Activated CD4-positive, alpha-beta T cell treated with anti-CD3 and anti-CD28 coated beads, Interleukin-2, amount 50 U/mL, for 4 hours (primary cell): ENCODE measurements around the gene PCBD2.
"Not testable (repeated sequence)": the region's sequence is repeated elsewhere in the genome, so short reads cannot be mapped to it uniquely, and the experiment has no call there.

Experiments used
- DNase-seq, 2 experiments: peaks; one replicate each; pipeline ENCODE4 v3.0.0-alpha.2; 2020

The PCBD2 gene

DNA sequence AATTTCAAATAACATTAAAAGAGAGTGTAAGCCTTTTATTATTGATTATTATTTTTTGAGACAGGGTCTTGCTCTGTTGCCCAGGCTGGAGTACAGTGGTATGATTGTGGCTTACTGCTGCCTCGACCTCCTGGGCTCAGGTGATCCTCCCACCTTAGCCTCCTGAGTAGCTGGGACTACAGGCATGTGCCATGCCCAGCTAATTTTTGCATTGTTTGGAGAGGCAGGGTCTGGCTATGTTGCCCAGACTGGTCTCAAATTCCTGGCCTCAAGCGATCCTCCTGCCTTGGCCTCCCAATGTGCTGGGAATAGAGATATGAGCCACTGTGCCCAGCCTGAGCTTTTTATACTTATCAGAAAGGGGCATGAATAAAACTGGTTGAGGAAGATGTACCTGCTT lies 5.8 kb downstream of the PCBD2 start:
- not testable (repeated sequence) for DNase-seq

DNA sequence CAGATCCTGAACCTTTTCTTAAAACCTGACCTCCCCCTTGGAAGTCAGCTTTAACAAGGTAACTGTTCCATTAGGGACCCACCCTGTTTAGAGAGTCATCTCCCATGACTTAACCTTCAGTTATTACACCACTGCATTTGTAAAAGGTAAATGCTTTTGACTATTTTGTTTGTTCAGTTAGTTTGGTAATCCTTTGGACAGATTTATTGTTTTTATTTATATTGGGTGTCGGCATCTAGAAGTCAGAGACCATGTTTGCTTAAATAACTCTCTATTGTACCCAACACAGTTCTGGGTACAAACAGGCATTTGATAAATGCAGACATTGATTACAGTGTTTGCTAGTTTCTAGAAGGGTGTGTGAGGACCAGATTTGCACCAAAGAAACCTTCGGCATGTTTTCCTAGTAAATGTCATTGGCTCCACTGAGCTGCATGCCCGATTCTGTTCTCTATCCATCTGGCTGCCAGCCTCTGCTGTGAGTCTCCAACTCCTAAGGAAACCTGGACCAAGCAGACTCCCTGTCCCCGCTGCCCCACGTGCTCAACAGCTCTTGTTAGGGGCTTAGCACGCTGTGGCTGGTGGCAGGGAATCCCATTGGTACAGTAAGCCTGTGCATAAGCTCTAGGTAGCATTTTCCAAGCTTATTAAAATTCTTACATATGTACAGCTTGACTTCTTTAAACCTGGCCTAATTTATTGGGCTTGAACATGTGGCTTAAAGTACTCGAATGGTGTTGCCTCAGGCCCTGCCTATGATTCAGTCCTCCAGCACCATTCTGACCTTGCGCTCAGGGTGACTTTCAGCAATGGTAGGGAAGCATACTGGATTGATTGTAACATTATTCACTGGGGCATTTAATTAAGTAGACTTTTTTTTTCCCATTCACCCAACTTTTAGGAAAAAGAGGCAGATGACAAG lies 6.6 kb downstream of the PCBD2 start:
- DNase-seq = no peak

DNA sequence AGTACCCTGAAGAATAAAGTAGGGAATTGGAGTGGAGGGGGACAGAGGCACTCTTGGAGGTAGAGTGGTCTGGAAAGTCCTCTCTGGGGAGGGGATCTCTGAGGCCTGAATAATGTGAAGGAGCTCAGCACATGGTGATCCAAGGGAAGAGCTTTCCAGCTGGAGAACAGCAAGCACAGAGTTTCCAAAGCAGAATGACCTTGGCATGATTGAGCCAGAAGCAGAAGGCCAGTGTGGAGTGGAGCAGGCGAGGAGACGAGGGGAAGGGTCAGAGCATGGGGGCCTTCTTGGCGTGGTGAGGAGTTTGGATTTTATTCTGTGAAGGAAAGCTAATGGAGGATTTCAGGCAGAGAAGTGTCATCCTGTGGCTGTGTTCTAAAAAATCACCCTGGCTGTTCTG lies 8.3 kb downstream of the PCBD2 start:
- DNase-seq = no peak

DNA sequence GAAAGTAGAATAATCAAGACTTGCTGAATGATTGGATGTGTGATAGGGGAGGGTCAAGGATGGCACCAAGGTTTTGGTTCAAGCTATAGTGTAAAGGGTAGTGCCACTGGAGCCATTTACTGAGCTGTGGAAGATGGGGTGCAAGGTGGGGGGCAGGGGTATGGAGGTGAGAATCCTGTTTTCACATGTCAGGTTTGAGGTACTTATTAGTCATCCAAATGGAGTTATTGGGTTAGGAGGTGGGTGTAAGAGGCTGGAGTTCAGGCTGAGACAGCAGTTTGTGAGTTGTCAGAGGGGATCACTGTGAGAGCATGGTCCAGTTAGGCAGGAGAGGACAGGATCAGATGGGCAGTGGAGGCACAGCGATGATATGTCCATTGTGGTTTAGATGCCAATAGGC lies 8.9 kb downstream of the PCBD2 start:
- no peak for DNase-seq

DNA sequence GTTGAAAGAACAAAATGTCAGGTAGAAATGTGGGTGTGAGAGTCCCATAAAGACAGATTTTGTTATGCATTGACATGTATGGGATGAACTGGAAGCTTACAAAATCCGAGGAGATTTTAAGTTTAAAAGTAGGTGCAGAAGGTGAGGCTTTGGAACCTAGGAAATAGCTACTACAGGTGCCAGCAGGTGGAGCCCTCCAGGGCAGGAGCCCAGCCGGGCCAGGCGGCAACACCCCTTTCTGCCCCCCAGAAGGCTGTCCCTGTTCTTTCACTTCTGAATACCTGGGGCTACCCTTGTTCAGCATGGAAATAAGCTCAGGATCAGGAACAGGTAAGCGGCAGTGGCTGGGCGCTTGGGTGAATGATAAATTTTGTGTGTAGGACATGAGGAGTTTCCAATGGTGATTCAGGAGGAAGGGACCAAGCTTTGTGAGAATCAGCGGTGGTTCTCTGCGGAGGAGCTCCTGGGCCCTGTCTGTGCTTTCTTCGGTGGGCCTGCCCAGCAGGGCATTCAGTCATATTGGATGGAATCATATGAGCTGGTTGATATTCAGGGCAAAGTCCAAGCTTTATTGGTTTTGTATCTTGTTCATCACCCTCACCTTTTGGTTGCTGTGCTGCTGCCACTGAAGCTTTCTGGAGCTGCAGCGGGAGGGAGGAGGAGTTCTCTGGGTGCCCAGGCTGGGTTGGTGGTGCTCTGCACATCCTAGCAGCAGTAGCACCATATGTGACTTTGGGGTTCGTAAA lies 12.3 kb downstream of the PCBD2 start:
- no peak for DNase-seq

DNA sequence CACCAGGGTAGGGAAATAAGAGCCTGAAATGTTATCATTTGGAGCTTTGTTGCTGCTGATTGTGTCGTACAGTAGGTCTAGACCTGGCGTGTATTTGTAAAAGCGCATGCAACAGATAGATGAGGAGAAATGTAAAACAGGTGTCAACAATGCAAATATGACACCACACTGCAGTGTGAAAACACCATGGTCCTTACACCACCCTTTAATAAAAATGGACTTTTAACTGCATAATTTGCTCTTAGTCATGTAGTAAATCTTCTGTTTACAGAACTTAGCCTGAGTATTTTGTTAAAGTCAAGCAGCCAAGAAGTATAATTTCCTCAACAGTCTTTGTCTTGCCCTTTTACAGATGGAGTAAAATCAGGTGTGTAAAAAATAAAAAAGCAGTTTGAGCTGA lies 13.9 kb downstream of the PCBD2 start:
- no peak for DNase-seq

DNA sequence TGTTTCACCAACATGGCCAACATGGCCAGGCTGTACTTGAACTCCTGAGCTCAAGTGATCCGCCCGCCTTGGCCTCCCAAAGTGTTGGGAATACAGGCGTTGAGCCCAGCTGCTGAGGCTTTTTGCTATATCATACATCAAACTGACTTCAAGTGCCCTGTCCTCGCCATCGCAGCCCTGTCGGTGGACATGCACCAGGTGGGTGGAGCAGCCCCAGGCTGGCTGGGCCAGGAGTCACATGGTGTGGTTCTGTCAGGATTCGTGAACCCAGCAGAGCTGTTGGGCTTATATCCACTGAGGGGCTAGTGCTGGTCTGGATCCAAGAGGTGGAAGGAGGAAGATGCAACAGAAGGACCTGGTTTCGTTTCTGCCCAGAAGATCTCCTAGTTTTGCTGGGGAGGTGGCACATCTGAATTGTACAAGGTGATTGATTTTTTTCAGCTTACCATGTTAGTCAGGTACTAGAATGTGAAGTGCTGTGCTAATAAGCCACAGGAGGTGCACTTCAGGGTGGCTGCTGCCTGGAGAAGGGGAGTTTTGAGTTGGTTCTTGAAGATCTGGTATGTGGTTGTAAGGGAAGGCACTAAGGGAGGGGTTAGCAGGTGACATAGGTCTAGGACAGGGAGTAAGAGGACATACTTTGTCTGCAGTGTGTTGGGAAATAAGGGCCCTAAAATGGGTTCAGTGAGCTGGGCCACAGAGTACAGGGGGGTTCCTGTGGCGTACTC lies 16.1 kb downstream of the PCBD2 start:
- DNase-seq = no peak

DNA sequence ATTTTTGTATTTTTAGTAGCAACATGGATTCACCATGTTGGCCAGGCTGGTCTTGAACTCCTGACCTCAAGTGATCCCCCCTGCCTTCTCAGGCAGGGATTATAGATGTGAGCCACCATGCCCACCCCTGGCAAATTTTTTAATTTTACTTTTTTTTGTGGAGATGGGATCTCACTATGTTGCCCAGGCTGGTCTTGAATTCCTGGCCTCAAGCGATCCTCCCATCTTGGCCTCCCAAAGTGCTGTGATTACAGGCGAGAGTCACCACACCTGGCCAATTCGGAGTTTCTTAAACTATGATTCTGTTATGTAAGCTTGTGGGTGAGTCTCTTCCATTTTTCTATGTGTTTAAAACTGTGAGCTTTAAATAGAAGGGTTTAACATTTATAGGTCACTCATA lies 27.6 kb downstream of the PCBD2 start:
- no peak for DNase-seq

DNA sequence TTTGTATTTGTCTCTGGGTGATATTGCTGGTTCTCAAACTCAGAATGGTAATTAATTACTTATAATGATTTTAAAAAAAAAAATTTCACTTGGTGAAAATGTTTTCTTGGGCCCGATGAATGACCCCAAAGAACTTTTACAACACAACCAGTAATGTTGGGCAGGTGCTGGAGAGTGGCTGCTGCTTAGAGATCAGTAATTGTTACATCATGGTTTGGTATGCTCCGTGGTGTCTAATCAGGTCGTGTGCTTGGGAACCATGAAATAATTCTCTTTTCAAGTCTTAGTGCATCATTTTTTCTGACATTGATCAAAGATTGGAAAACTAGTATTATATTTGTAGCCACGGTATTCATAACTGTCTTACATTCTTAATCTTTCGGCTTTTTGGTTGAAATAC lies 29.3 kb downstream of the PCBD2 start:
- DNase-seq = no peak

DNA sequence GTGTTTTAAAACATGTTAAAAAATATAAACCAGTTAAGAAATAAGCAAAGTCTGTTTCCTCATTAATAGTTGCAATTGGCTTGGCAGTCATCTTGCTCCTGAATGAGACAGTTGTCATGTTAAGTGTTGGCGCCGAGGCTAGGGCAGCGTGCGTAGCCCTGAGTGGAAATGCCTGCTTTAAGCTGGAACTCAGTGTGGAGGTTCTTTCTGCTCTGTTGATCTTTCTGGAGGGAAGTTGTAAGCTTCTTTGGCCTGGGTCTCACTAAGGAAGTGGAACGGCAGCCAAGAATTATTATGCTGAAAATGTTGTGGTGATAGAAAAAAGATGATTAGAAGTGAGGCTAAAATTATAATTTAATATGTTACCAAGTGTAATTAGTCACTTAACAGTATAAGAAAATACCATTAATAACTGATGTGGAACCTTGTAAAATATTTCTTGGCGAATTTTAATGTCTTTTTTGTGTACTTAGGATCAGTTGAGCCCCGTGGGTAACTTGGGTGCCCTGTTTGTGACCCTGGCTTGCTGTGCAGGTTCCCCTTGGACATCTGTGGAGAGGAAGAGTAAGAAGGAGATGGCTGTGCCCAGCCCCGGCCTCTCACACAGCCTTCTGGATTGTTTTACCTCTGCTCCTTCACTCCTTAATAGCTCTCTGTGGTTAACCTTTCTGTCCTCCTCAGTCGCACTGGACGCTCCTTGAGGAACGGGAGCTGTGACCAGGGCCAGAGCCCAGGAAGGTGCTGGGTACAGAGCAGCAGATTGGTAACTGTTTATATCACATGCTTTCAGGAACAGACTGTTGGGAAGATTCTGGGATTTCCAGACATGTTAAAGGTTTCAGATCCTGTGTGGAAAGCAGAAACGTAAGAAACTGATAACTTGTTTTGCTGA lies 31.0 kb downstream of the PCBD2 start:
- no peak for DNase-seq

DNA sequence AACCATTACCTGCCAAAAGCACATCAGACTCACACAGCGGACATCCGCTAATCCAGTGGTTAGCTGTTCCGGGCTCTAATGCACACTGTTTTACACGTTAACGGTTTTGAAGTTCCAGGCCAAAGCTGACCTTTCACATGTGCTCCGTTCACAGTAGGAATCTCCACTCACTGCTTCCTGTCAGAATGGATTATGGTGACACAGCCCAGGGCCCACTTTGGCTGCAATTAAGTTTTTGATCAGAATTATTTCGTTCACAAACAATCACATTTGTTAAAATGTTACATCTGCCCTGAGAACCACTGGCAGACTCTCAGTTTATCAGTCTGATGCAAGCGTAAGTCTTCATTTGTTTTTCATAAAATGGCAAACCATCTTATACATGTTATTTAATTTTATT lies 32.6 kb downstream of the PCBD2 start:
- no peak for DNase-seq

DNA sequence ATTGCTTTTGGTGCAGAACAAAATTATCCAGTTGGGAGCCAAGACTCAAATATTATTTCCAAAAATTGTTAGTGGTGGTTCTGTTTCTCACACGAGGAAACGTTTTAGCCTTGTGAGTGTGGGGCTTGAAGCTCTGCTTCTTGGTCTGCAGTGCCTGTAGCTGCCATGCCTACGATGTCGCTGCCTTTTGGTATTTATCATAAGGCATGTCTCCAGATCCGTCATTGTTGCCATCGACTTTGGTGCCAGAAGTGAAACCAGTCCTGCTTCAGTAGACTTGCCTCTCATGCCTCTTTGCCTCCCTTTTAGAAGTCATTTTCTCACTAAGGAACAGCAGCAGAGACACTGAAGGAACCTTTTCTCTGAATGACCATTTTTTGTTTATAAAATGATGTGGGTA lies 33.1 kb downstream of the PCBD2 start:
- no peak for DNase-seq

DNA sequence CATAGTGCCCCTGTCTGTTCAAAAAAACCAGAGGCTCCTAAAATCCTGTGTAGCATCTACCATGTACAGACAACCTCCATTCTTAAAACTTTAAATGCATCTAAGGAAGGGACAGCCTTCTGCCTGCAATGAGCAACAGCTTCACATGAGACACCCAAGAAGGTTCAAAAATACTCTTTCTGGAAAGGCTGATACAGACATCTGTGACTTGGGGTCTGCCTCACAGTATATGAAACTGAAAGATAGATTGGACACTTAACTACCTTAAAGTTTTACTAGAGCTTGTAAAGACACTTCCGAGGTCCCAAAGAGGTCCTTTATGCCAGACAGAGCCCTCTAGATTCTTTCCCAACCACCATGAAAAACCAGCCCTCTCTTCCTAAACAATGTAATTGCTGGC lies 34.6 kb downstream of the PCBD2 start:
- DNase-seq = no peak

DNA sequence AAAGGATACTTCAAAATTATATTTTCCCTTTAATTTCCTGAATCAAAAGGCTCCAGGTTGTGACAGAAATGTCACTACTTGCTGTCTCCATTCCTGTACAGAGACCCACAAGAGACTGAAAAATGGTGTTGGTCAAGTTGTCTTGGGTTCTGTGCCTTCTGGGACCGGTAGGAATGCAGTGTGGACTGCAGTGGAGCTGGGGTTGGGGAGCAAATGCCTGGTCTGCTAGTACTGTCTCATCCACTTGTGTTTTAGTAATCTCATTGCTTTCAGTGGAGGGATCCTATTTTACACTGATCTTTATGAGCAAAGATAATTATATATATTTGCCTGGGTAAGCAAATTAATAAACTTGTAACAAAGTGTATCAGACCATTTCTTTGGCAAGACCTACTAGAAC lies 38.6 kb downstream of the PCBD2 start:
- DNase-seq = no peak

DNA sequence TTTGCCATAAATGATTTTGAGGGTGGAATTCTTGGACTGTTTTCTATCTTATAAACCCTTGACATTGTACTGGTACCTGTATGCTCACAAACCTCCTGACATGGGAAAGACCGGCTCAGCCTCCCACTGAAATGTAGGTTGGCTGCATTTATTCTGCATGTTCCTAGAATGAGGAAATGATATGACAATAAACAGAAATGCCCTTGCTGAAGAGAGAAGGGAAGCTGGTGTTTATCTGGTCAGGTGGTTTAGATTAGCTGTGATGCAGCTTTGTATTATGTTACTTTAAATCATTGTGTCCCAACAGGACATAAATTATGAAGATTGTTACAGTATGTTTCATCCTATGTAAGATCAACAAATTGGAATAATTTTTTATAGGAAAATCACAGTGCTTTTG lies 39.7 kb downstream of the PCBD2 start:
- DNase-seq = no peak

DNA sequence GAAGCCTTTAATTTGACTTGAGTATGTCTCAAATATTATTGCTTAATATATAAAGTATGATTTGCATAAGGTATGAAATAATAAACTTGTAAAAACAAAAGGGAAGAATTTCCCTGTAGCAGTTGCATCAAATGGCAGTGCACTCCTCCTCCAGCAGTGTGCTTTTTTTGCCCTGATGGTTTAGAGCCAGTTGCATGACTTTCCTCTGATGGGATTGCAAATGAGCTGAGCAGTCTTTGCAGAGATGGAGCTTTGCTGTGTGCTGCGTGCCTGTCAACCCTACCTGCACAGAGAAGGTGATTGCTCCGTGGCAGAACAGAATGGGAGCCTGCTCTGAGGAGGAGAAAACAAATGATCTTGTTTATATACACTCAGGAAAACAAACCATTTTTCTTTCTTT lies 40.1 kb downstream of the PCBD2 start:
- no peak for DNase-seq

DNA sequence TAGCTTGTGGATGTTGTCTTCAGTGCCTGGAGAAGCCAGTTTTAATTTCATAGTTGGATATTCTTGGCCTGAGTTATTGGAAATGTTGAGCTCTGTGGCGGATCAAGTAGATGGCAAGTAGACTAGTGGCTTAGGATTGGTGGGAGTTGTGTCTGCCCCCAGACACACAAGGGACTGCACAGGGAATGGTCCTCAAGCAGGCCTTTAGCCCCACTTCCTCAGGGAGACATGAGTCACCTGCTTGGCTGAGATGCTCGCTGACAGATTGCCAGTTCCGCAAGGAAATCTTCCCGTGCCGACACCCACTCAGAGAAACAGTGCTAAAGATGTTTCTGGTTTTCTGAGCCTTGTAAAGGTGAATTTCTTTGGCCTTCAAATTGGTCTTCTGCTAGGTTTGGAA lies 44.0 kb downstream of the PCBD2 start:
- no peak for DNase-seq

DNA sequence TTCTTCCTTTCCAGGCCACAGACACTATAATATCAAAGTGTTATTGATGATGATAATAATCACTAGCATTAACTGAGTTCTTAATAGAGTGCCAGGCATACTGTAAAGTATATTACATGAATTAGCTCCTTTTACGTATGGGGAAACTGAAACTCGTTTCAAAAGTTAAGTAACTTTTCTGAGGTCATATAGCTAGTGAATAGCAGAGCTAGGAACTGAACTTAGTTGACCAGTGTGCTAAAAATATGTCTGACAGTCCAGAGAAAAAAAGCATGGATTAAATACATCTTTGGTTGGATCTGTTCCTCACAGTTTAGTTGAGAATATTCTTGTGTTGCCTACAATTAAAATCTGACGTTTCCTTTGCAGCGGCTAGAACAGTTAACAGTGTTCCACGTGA lies 44.4 kb downstream of the PCBD2 start:
- DNase-seq = no peak

DNA sequence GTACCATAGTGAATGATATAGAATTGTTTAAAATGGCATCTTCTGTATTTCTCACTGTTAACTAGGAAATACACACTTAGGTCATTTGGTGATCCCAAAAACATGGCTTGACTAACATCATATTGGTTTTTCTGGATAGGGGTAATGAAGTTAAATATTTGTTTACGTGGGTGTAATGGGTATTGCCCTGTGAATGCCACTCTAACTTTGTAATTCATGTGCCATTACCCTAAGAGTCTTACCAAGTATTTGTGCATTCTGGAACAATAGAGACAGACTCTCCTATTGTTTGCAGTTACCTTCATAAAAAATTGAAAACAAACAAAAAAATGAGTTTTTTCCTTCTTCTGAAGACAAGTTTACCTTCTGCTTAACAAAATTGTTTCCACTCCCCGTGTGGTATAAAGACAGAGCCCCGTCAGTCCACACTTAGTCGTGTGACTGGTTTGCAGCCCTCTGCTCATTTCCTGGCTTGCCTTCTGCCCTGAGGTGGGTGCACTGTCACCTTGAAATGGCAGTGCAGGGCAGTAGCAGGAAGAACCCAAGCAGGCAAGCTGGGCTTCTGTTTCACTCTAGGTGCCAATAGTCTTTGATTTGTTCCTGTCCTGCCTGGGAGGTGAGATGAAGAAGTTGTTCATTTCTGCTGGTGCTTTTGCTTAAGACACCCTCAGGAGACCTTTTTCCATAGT lies 53.1 kb downstream of the PCBD2 start:
- DNase-seq = no peak

DNA sequence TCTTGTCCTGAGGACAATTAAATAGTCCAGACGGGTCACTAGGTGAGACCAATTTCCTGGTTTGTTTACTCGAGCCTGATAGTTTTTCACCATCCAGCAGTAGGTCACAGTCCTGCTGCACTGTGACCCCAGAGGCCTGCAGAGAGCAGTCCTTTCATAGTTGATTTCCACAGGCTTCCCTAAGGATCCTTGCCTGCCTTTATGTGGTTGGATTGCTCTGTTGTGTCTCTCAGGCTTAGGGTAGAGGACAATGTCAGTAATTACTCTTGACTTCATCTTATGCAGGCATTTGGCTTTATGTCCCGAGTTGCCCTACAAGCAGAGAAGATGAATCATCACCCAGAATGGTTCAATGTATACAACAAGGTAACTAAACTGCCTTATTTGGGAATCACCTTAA lies 53.8 kb downstream of the PCBD2 start:
- no peak for DNase-seq

DNA sequence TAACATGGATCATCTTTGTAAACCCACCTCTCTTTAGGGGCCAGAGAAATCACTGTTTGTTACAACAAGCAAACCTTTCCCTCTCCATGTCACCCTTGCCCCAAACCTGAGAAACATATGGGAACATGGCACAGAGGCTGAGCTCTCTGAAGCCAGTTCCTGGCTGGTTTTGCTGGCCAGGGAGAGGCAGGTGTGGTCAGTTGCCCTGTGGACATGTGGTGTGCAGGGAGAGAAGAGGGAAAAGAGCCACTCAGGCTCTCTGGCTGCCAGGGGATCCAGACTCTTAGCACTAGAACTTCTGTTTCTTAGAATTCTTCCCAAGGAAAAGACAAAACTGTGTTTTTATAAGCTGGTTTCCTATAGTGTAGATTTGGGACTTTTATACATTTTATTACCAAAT lies 58.2 kb downstream of the PCBD2 start:
- no peak for DNase-seq
